Effector memory CD8-positive, alpha-beta T cell (primary cell): ENCODE measurements around the gene SPINK13.
"Not testable (repeated sequence)": the region's sequence is repeated elsewhere in the genome, so short reads cannot be mapped to it uniquely, and the experiment has no call there.

Experiments used
- ATAC-seq: fragments of 150-1000 bp; cut with Tn5 transposase; replicated peaks from 2 replicates; pipeline ENCODE4 v1.10.0; 2021; ENCODE audit warnings: mild to moderate bottlenecking, moderate library complexity
- DNase-seq, 3 experiments: peaks; one replicate each; pipeline ENCODE4 v3.0.0; 2021
- H3K27ac Mint-ChIP-seq, 2 donors: one replicate each; pipeline ENCODE4 v1.8.0; 2022; ENCODE audit warnings: mild to moderate bottlenecking in 2 of 2, mixed read lengths in 2 of 2, moderate library complexity in 2 of 2
- H3K27me3 Mint-ChIP-seq, 2 donors: one replicate each; pipeline ENCODE4 v1.8.0; 2022; ENCODE audit warnings: mixed read lengths in 2 of 2
- H3K36me3 Mint-ChIP-seq: one replicate; pipeline ENCODE4 v1.8.0; 2022; ENCODE audit warnings: mild to moderate bottlenecking, moderate library complexity, mixed read lengths; ENCODE audit not compliant: insufficient read depth
- H3K4me1 Mint-ChIP-seq, 2 donors: one replicate each; pipeline ENCODE4 v1.8.0; 2022; ENCODE audit warnings: low read depth in 2 of 2, mixed read lengths in 2 of 2
- H3K4me3 Mint-ChIP-seq, 2 donors: one replicate each; pipeline ENCODE4 v1.8.0; 2022; ENCODE audit warnings: mild to moderate bottlenecking in 2 of 2, mixed read lengths in 2 of 2, moderate library complexity in 2 of 2
- H3K9me3 Mint-ChIP-seq, 2 donors: one replicate each; pipeline ENCODE4 v1.8.0; 2022; ENCODE audit warnings: mixed read lengths in 2 of 2

SPINK13 gene

DNA sequence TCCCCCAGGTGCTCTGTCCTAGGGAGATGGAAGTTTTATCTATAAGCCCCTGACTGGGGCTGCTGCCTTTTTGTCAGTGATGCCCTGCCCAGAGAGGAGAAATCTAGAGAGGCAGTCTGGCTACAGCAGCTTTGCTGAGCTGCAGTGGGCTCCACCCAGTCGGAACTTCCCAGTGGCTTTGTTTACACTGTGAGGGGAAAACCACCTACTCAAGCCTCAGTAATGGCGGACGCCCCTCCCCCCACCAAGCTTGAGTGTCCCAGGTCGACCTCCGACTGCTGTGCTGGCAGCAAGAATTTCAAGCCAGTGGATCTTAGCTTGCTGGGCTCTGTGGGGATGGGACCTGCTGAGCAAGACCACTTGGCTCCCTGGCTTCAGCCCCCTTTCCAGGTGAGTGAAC lies 12.3 kb downstream of the SPINK13 start:
- H3K27ac Mint-ChIP-seq, H3K36me3 Mint-ChIP-seq, H3K4me1 Mint-ChIP-seq, ATAC-seq, H3K4me3 Mint-ChIP-seq, DNase-seq: not testable (repeated sequence)
- Mint-ChIP-seq H3K9me3 (peaks cover 6 to 25% of the 10 kb centered on the region in 2 donors), H3K27me3 (peaks cover 23 to 41% of the 10 kb centered on the region in 2 donors)

DNA sequence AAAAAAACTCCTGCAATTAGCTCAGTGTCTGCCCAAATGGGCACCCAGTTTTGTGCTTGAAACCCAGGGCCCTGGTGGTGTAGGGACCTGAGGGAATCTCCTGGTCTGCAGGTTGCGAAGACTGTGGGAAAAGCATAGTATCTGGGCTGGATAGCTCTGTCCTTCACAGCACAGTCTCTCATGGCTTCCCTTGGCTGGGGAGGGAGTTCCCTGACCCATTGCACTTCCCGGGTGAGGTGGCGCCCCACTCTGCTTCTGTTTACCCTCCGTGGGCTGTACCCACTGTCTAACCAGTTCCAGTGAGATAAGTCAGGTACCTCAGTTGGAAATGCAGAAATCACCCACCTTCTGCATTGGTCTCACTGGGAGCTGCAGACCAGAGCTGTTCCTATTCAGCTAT lies 12.7 kb downstream of the SPINK13 start:
- peaks cover 23 to 41% of the 10 kb centered on the region in 2 donors for H3K27me3 Mint-ChIP-seq
- not testable (repeated sequence) for DNase-seq, H3K4me1 Mint-ChIP-seq, H3K4me3 Mint-ChIP-seq, H3K27ac Mint-ChIP-seq, ATAC-seq, H3K36me3 Mint-ChIP-seq
- peaks cover 6 to 25% of the 10 kb centered on the region in 2 donors for H3K9me3 Mint-ChIP-seq

DNA sequence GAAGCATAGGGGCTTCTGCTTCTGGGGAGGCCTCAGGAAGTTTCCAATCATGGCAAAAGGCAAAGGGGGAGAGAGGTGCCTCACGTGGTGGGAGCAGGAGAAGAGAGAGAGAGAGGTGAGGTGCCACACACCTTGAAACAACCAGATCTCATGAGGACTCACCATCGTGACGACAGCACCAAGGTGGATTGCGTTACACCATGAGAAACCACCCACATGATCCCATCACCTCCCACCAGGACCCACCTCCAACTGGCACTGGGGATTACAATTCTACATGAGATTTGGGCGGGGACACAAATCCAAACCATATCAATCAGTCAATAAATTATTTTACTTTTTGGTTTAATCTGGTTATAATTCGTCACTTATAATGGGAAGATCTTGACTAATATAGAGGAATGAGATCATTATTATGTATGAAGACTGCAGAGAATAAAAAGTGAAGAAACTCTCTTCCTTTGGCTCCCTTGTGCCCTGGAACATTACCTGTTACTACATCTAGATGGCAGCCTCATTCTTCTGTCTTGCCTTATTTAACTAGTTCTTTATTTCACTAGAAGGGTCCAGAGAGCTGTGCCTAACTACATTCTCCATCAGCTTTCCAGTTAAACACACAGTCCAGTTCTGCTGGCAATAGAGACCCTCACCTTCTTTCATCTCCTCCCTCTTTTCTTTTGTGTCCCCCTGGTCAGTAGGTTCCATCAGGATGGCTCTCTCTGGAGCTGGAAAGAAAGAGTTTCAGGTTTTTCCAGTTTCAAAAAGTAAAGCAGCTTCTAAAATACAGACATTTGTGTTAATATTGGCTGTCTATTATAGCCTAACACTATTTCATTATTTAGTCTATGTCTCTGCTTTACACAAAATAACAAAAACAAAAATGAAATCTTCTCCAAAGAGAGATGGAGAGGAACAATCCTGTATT lies 21.9 kb downstream of the SPINK13 start:
- DNase-seq (no peak), ATAC-seq (no peak)
- Mint-ChIP-seq H3K4me3 (no peak overlapping the region), H3K4me1 (no peaks in the 10 kb centered on the region), H3K36me3 (no peaks in the 10 kb centered on the region), H3K27ac (no peak overlapping the region), H3K9me3 (no peaks in the 10 kb centered on the region), H3K27me3 (peaks cover 19 to 31% of the 10 kb centered on the region in 2 donors)

DNA sequence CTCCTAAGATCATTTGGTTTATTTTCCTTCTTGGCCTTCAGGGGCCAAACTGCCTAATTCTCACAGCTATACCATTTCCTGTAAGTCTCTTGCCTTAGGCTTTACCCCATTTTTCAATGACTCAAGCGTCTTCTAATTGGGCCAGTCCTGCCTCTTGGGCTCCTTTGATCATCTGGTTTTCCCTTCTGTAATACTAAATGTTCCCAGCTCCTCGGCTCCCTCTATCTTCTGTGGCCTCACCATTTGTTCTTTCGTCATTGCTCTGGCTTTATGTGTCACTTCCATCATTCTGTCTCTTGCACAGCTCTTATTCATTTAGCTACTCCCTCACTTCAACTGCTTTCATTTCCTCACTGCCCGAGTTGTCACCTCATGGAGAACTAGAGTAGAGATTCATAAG lies 29.1 kb downstream of the SPINK13 start:
- no peak overlapping the region for H3K27ac Mint-ChIP-seq
- DNase-seq: no peak
- no peak for ATAC-seq
- H3K36me3 Mint-ChIP-seq: no peaks in the 10 kb centered on the region
- no peaks in the 10 kb centered on the region for H3K4me1 Mint-ChIP-seq
- H3K4me3 Mint-ChIP-seq: no peak overlapping the region
- H3K27me3 Mint-ChIP-seq: peaks cover 3 to 8% of the 10 kb centered on the region in 2 donors
- no peaks in the 10 kb centered on the region for H3K9me3 Mint-ChIP-seq

DNA sequence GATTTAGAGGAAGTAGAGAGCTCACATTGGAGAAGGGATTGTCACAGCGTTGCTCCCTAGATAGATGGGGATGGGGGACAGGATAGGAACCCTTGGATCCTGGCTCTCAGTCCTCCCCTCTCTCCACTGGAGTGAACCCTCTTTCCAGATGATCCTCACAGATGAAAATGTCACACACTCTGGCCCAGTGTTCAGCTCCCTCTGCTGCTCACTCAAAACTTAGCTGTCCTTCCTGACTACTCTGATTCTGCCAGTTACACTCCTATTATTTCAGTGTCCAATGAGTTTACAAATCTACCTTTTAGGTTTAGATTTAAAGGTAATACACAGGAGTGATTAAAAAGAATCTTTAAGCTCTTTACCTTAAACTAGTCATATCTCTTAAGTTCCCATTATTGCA lies 37.9 kb downstream of the SPINK13 start:
- Mint-ChIP-seq H3K36me3 (no peaks in the 10 kb centered on the region), H3K9me3 (peaks cover 2 to 5% of the 10 kb centered on the region in 2 donors), H3K27ac (no peak overlapping the region), H3K27me3 (peaks cover 16 to 32% of the 10 kb centered on the region in 2 donors), H3K4me1 (no peaks in the 10 kb centered on the region), H3K4me3 (no peak overlapping the region)
- DNase-seq (no peak), ATAC-seq (no peak)

DNA sequence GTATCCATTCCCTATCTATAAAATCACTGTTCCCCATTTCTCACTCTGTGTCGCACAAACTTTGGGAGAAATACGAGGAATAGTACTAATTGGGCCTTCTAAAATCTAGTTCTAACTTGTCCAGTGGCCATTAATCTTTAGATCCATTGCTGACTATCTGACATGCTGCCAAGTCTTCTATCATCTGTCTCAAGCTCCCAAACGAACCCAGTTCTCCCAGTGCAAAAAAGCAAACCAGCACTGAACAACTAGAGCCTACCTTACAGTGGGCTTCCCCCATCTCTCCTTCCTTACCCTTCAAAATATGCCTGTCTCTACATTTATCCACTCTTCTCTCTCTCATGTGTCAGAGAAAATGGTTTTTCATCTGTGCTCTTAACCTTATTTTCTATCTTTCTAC lies 40.4 kb downstream of the SPINK13 start:
- no peaks in the 10 kb centered on the region for H3K36me3 Mint-ChIP-seq
- H3K4me3 Mint-ChIP-seq: no peak overlapping the region
- H3K27me3 Mint-ChIP-seq: peaks cover 9 to 16% of the 10 kb centered on the region in 2 donors
- DNase-seq (no peak), ATAC-seq (no peak)
- peaks cover 2 to 5% of the 10 kb centered on the region in 2 donors for H3K9me3 Mint-ChIP-seq
- no peaks in the 10 kb centered on the region for H3K4me1 Mint-ChIP-seq
- no peak overlapping the region for H3K27ac Mint-ChIP-seq

DNA sequence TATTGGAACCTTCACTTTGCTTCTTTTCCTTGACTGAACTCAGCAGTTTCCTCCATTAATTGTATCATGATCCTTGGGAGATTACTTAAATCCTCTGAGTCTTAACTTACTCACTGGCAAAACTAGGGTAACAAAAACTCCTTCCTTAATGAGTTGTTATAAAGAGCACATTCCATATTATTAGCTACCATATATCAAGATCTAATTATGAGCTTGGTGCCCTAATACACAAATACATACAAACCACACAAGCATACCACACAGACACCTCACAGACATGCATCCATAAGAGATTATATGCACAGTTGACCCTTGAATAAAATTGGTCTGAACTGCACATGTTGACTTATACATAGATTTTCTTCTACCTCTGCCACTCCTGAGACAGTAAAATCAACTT lies 41.2 kb downstream of the SPINK13 start:
- ATAC-seq (no peak), DNase-seq (no peak)
- H3K27me3 Mint-ChIP-seq: peaks cover 9 to 16% of the 10 kb centered on the region in 2 donors
- peaks cover 2 to 5% of the 10 kb centered on the region in 2 donors for H3K9me3 Mint-ChIP-seq
- no peak overlapping the region for H3K27ac Mint-ChIP-seq
- no peaks in the 10 kb centered on the region for H3K4me1 Mint-ChIP-seq
- no peak overlapping the region for H3K4me3 Mint-ChIP-seq
- no peaks in the 10 kb centered on the region for H3K36me3 Mint-ChIP-seq

DNA sequence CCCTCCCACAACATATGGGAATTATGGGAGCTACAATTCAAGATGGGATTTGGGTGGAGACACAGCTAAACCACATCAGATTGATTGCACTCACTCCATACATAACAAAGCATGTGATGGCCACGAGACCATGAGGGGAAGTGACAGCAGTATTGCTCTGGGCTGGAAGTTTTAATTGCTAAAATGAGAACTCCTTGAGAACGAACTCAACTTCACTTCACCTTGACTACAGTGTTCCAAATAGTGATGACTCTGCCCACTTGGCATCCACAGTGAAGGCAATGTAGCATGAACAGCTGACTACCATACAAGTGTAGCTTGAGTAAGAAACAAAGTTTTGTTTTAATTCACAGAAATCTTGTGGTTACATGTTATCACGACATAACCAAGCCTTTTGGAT lies 42.9 kb downstream of the SPINK13 start:
- H3K9me3 Mint-ChIP-seq: peaks cover 2 to 5% of the 10 kb centered on the region in 2 donors
- H3K4me1 Mint-ChIP-seq: no peaks in the 10 kb centered on the region
- DNase-seq (no peak), ATAC-seq (no peak)
- H3K36me3 Mint-ChIP-seq: no peaks in the 10 kb centered on the region
- no peak overlapping the region for H3K4me3 Mint-ChIP-seq
- H3K27me3 Mint-ChIP-seq: peaks cover 9 to 16% of the 10 kb centered on the region in 2 donors
- no peak overlapping the region for H3K27ac Mint-ChIP-seq

DNA sequence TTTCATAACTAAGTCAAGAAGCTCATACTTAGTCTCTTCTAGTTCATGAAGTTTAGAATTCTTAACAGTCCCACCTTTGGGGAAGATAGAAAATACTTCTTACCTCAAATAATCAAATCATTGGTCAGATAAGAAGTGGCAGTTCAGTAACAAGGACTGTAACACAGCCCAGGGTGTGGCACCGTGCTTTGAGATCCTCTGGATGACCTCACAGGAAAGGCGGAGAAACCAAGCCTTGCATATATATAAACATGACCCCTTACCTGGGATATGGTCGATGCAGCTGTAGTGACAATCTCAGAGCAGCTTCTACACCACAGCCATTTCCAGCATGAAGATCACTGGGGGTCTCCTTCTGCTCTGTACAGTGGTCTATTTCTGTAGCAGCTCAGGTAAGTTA lies 43.6 kb downstream of the SPINK13 start, which contains the start of gene SPINK7:
Gene SPINK7, plus strand, starts transcription at position 271 of the 400 bp plus-strand sequence. Its CDS starts 61 bp downstream, at position 332.
- Mint-ChIP-seq H3K9me3 (peaks cover 2 to 5% of the 10 kb centered on the region in 2 donors), H3K4me3 (no peak within 1 kb of the TSS), H3K36me3 (no peaks in the 10 kb centered on the region), H3K4me1 (no peaks in the 10 kb centered on the region), H3K27ac (no peak within 1 kb of the TSS), H3K27me3 (peaks cover 9 to 16% of the 10 kb centered on the region in 2 donors)
- DNase-seq (no peak), ATAC-seq (no peak)

DNA sequence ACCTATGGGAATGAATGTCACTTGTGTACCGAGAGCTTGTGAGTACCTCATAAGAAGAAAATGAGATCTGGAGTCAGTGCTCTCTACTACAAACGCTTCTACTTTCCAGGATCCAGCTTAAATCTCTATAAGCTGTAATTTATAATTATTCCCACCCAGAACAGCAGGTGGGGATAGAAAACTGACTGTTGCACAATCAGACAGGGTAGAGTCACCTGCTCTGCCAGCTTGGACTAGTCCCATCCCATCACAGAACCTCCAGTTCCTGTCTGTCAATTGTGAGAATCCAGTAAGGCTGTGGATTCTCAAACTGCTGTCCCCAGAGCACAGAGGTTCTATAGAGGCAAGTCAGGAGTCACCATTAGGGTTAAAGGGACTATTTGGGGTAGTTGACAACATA lies 45.6 kb downstream of the SPINK13 start:
- DNase-seq (no peak), ATAC-seq (no peak)
- peaks cover 0 to 7% of the 10 kb centered on the region in 2 donors for H3K27me3 Mint-ChIP-seq
- H3K4me3 Mint-ChIP-seq: no peak overlapping the region
- peaks cover under 1 to 5% of the 10 kb centered on the region in 2 donors for H3K9me3 Mint-ChIP-seq
- no peaks in the 10 kb centered on the region for H3K4me1 Mint-ChIP-seq
- no peaks in the 10 kb centered on the region for H3K36me3 Mint-ChIP-seq
- H3K27ac Mint-ChIP-seq: no peak overlapping the region

DNA sequence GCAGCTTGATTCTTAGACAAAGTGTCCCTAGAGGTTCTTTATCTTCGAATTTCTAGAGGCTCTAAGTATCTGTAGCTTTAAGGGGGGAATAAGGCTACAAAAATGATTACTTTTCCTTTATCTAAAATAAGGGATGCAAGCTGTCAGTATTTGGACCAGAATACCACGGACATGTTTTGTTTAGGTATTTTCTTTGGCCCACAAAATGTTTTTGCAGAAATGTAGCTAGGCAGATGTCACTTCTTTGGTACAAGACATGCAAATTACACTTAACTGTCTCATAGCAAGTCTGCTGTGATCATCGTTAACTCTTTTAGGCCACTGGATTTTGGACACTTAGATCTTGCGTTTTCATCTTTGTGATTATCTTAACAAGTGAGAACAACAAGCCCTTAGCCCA lies 46.1 kb downstream of the SPINK13 start:
- H3K4me1 Mint-ChIP-seq: no peaks in the 10 kb centered on the region
- H3K27ac Mint-ChIP-seq: no peak overlapping the region
- H3K27me3 Mint-ChIP-seq: peaks cover 5 to 6% of the 10 kb centered on the region in 2 donors
- ATAC-seq: no peak
- peaks cover 0 to 1% of the 10 kb centered on the region in 2 donors for H3K9me3 Mint-ChIP-seq
- H3K36me3 Mint-ChIP-seq: no peaks in the 10 kb centered on the region
- no peak overlapping the region for H3K4me3 Mint-ChIP-seq
- DNase-seq: no peak

DNA sequence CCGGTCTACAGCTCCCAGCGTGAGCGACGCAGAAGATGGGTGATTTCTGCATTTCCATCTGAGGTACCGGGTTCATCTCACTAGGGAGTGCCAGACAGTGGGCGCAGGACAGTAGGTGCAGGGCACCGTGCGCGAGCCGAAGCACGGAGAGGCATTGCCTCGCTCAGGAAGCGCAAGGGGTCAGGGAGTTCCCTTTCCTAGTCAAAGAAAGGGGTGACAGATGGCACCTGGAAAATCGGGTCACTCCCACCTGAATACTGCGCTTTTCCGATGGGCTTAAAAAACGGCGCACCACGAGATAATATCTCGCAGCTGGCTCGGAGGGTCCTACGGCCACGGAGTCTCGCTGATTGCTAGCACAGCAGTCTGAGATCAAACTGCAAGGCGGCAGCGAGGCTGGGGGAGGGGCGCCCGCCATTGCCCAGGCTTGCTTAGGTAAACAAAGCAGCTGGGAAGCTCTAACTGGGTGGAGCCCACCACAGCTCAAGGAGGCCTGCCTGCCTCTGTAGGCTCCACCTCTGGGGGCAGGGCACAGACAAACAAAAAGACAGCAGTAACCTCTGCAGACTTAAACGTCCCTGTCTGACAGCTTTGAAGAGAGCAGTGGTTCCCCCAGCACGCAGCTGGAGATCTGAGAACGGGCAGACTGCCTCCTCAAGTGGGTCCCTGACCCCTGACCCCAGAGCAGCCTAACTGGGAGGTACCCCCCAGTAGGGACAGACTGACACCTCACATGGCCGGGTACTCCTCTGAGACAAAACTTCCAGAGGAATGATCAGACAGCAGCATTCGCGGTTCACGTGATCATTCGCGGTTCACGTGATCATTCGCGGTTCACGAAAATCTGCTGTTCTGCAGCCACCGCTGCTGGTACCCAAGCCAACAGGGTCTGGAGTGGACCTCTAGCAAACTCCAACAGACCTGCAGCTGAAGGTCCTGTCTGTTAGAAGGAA lies 51.7 kb downstream of the SPINK13 start:
- DNase-seq, ATAC-seq, H3K27ac Mint-ChIP-seq, H3K9me3 Mint-ChIP-seq, H3K4me1 Mint-ChIP-seq, H3K36me3 Mint-ChIP-seq: not testable (repeated sequence)
- peaks cover 12 to 18% of the 10 kb centered on the region in 2 donors for H3K27me3 Mint-ChIP-seq
- peak overlapping the region; percentile 60 to 68 for H3K4me3 Mint-ChIP-seq

DNA sequence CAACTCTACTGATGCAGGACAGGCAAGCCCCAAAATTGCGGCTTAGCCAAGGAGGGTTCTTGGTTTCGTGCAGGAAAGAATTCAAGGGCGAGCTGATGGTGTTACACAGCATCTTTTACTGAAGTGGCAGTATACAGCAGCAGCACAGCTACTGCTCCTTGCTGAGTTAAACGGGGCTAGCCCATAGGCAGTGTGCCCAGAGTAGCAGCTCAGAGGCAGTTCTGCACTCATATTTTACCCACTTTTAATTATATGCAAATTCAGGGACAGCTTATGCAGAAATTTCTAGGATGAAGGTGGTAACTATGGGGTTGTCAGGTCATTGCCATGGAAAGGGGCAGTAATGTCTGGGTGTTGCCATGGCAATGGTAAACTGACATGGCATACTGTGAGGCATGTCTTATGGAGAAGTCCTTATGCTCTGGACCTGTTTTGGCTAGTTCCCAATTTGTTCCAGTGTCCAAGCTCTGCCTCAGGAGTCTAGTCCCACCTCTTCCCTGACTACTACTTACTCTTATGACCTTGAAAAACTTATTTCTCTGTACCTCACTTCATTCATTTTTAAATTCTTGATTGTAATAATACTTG lies 64.8 kb downstream of the SPINK13 start:
- H3K27me3 Mint-ChIP-seq: peaks cover 21 to 40% of the 10 kb centered on the region in 2 donors
- H3K4me3 Mint-ChIP-seq: no peak overlapping the region
- no peaks in the 10 kb centered on the region for H3K4me1 Mint-ChIP-seq
- DNase-seq (no peak), ATAC-seq (no peak)
- H3K27ac Mint-ChIP-seq: no peak overlapping the region
- H3K9me3 Mint-ChIP-seq: peaks cover 0 to 4% of the 10 kb centered on the region in 2 donors
- H3K36me3 Mint-ChIP-seq: no peaks in the 10 kb centered on the region
